A549 (cell line): ENCODE results near the gene IFIH1.

Source experiments
- BHLHE40 ChIP-seq: IDR thresholded peaks from 2 replicates; pipeline ENCODE4 v1.6.1; 2012; ENCODE audit warnings: low read depth, low read length, inconsistent platforms
- CHD2 ChIP-seq: fragments of 150-350 bp; IDR thresholded peaks from 2 replicates; pipeline ENCODE4 v1.6.1; 2014; ENCODE audit warnings: low read length; ENCODE audit not compliant: partially characterized antibody
- CTCF ChIP-seq: fragments of >200 bp; sonication (Bioruptor Twin); formaldehyde crosslinking; IDR thresholded peaks from 3 replicates; pipeline ENCODE4 v1.5.1; 2016
- EHF ChIP-seq: fragments of 250-450 bp; sonication (Bioruptor Pico); IDR thresholded peaks from 2 replicates; pipeline ENCODE4 v1.5.0; 2020; ENCODE audit warnings: mild to moderate bottlenecking
- EHMT2 ChIP-seq: fragments of 200-600 bp; sonication (generic); IDR thresholded peaks from 2 replicates; pipeline ENCODE4 v1.6.1; 2016; ENCODE audit warnings: antibody characterized with exemption, low read depth, mild to moderate bottlenecking, moderate library complexity
- HDAC2 ChIP-seq: fragments of 200-600 bp; sonication (generic); IDR thresholded peaks from 2 replicates; pipeline ENCODE4 v1.6.1; 2016
- MAX ChIP-seq: IDR thresholded peaks from 2 replicates; pipeline ENCODE4 v1.6.1; 2012
- POLR2A ChIP-seq: IDR thresholded peaks from 2 replicates; pipeline ENCODE4 v1.6.1; 2012; ENCODE audit warnings: mild to moderate bottlenecking, low read length
- USF2 ChIP-seq: fragments of 450-650 bp; IDR thresholded peaks from 2 replicates; pipeline ENCODE4 v1.6.1; 2014; ENCODE audit warnings: antibody characterized with exemption

GRCh38 chr2:162221064-162221463 lies 97.4 kb downstream of the IFIH1 start:
- TF ChIP-seq MAX (no peak), CTCF (peak; percentile 73), BHLHE40 (no peak), POLR2A (no peak), CHD2 (no peak), HDAC2 (no peak), USF2 (no peak), EHF (CRISPR knock-in tag) (no peak), EHMT2 (no peak)
